Measurements from ENCODE around the gene TAS1R3. TPM values are rescaled to one million over a fixed set of nuclear protein-coding genes. Genes with fewer than 3 reads are reported as not detected.

Gene TAS1R3
- total and polyA plus RNA-seq, 10 of the 15 experiments (the other 5 are each of a cell fraction or from before 2014, with no cell fraction given) = 0.04 to 0.51 (median 0.08) TPM; not detected in 3

- ChIA-PET POLR2A (no interaction called here), SMC1A (ENCODE audit: uncharacterized antibody, unreplicated experiment) (no interaction called here), RAD21 (ENCODE audit: unreplicated experiment) (no interaction called here), CTCF (no interaction called here)
- in situ Hi-C loops (cut with MboI) = no loop called here
- H3K4me1 ChIP-seq (ENCODE audit: control insufficient read depth, insufficient read depth, low read length) = peaks cover 2% of the 10 kb centered on the region; the same call in 1 of the 2 replicates
- H3K4me3 ChIP-seq = no peak overlapping the region
- DNase-seq (ENCODE audit: low read depth, low spot score) = no peak
- H3K4me2 ChIP-seq (ENCODE audit: control insufficient read depth, insufficient read depth) = no peak overlapping the region
- no TSS peak for BruUV-seq (replicated peaks)
- TF ChIP-seq RFX5 (IDR thresholded peaks at IDR 0.05; ENCODE audit: low read depth, low read length) (no peak), SREBF1 (IDR thresholded peaks at IDR 0.05; ENCODE audit: low read length) (no peak), REST (IDR thresholded peaks at IDR 0.05; ENCODE audit: low read depth, low read length) (no peak), TBL1XR1 (IDR thresholded peaks at IDR 0.05; ENCODE audit: low read depth, low read length) (no peak), RAD51 (IDR thresholded peaks at IDR 0.05) (no peak), E4F1 (IDR thresholded peaks at IDR 0.05; ENCODE audit: borderline replicate concordance, partially characterized antibody) (no peak)
- TF ChIP-seq, protein P1, sequence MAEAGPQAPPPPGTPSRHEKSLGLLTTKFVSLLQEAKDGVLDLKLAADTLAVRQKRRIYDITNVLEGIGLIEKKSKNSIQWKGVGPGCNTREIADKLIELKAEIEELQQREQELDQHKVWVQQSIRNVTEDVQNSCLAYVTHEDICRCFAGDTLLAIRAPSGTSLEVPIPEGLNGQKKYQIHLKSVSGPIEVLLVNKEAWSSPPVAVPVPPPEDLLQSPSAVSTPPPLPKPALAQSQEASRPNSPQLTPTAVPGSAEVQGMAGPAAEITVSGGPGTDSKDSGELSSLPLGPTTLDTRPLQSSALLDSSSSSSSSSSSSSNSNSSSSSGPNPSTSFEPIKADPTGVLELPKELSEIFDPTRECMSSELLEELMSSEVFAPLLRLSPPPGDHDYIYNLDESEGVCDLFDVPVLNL (IDR thresholded peaks at IDR 0.05; ENCODE audit: low read depth, low read length) = no peak
- no peaks in the 10 kb centered on the region; the same call in none of the 2 replicates for H3K79me2 ChIP-seq (ENCODE audit: control insufficient read depth, insufficient read depth, low read length)
- FAIRE-seq = no peak
- no peaks in the 10 kb centered on the region for H3K9me3 ChIP-seq (replicated peaks; ENCODE audit: control insufficient read depth, insufficient read depth, low read length)
- no peaks in the 10 kb centered on the region for H3K27me3 ChIP-seq (replicated peaks in 1 of 2; ENCODE audit: control insufficient read depth in 2 of 2, insufficient read depth in 2 of 2, low read length in 1 of 2)
- no peak overlapping the region for H3K27ac ChIP-seq (ENCODE audit: control insufficient read depth, insufficient read depth)
- WGBS (ENCODE audit: insufficient coverage, insufficient replicate concordance, low lambda C conversion rate, missing lambda C conversion rate) = 88% methylated on average over 18 of the region's 18 CpGs
- no peak overlapping the region for H3K9ac ChIP-seq (ENCODE audit: control insufficient read depth, insufficient read depth, low read length)
- no peaks in the 10 kb centered on the region for H4K20me1 ChIP-seq (ENCODE audit: control insufficient read depth, insufficient read depth)
- intact Hi-C loops (cut with micrococcal nuclease; ENCODE audit: unreplicated experiment) = no loop called here
- no peak overlapping the region for H2AFZ ChIP-seq (ENCODE audit: control insufficient read depth, low read depth, low read length)
- peaks cover 0 to 5% of the 10 kb centered on the region in 2 experiments for H3K36me3 ChIP-seq (ENCODE audit: control insufficient read depth in 2 of 2, insufficient read depth in 2 of 2, low read length in 1 of 2)
- ATAC-seq = no peak
Measured at GRCh38 chr1:1342584-1343115, 11.6 kb downstream of the TAS1R3 start.

Data from GM12878 (cell line).